ENCODE results near the gene NLN. TPM values are rescaled to one million over a fixed set of nuclear protein-coding genes. Genes with fewer than 3 reads are reported as not detected.
"Not testable (repeated sequence)": the region's sequence is repeated elsewhere in the genome, so short reads cannot be mapped to it uniquely, and the experiment has no call there.

The NLN gene
- total RNA-seq, 1 donor from 2014 or later, result 17.2 TPM

- no peak for DNase-seq (ENCODE audit: low spot score)
- intact Hi-C loops (cut with DNase I), result no loop called here
These were observed 132.9 kb downstream of the NLN start for GRCh38 chr5:65854925-65855324.

GRCh38 chr5:65855766-65856315, 133.8 kb downstream of the NLN start:
- intact Hi-C loops (cut with DNase I), result no loop called here
- no peak for DNase-seq (ENCODE audit: low spot score)

- DNase-seq (ENCODE audit: low spot score), result no peak
- intact Hi-C loops (cut with DNase I), result no loop called here
These were observed 134.5 kb downstream of the NLN start for GRCh38 chr5:65856520-65856919.

GRCh38 chr5:65858316-65858715, 136.3 kb downstream of the NLN start:
- DNase-seq (ENCODE audit: low spot score), result no peak
- intact Hi-C loops (cut with DNase I), result no loop called here

- intact Hi-C loops (cut with DNase I), result no loop called here
- no peak for DNase-seq (ENCODE audit: low spot score)
These were observed 139.8 kb downstream of the NLN start for GRCh38 chr5:65861830-65862241.

- no peak for DNase-seq (ENCODE audit: low spot score)
- intact Hi-C loops (cut with DNase I), result no loop called here
These were observed 140.4 kb downstream of the NLN start for GRCh38 chr5:65862384-65862783.

GRCh38 chr5:65863747-65864146, 141.7 kb downstream of the NLN start:
- no peak for DNase-seq (ENCODE audit: low spot score)
- intact Hi-C loops (cut with DNase I), result no loop called here

- no peak for DNase-seq (ENCODE audit: low spot score)
- intact Hi-C loops (cut with DNase I), result no loop called here
These were observed 145.0 kb downstream of the NLN start for GRCh38 chr5:65866837-65867521.

GRCh38 chr5:65867542-65868195, 145.7 kb downstream of the NLN start:
- intact Hi-C loops (cut with DNase I), result no loop called here
- no peak for DNase-seq (ENCODE audit: low spot score)

GRCh38 chr5:65868509-65868908, 146.5 kb downstream of the NLN start:
- intact Hi-C loops (cut with DNase I), result no loop called here
- DNase-seq (ENCODE audit: low spot score), result no peak

GRCh38 chr5:65871182-65871581, 149.2 kb downstream of the NLN start:
- no peak for DNase-seq (ENCODE audit: low spot score)
- intact Hi-C loops (cut with DNase I), result no loop called here

- DNase-seq (ENCODE audit: low spot score); intact Hi-C loops (cut with DNase I): not testable (repeated sequence)
These were observed 149.8 kb downstream of the NLN start for GRCh38 chr5:65871776-65872175.

- no peak for DNase-seq (ENCODE audit: low spot score)
- intact Hi-C loops (cut with DNase I), result no loop called here
These were observed 151.3 kb downstream of the NLN start for GRCh38 chr5:65873181-65873750.

- intact Hi-C loops (cut with DNase I), result no loop called here
- no peak for DNase-seq (ENCODE audit: low spot score)
These were observed 152.2 kb downstream of the NLN start for GRCh38 chr5:65874241-65874640.

GRCh38 chr5:65876496-65876895, 154.5 kb downstream of the NLN start:
- DNase-seq (ENCODE audit: low spot score), result no peak
- intact Hi-C loops (cut with DNase I), result no loop called here

- intact Hi-C loops (cut with DNase I), result no loop called here
- DNase-seq (ENCODE audit: low spot score), result no peak
These were observed 155.0 kb downstream of the NLN start for GRCh38 chr5:65876970-65877369.

Other genes starting within 250 kb of the NLN start
- gene ADAMTS6, start 240.3 kb upstream of the NLN start, total RNA-seq, result 1.9 TPM
- 0.73 TPM for gene CENPK, start 159.0 kb upstream of the NLN start, total RNA-seq
- 19.3 TPM for gene PPWD1, start 158.9 kb upstream of the NLN start, total RNA-seq
- gene TRIM23, start 97.9 kb upstream of the NLN start, total RNA-seq, result 18.5 TPM
- gene SHLD3, start 97.2 kb upstream of the NLN start, total RNA-seq, result 1.7 TPM
- gene TRAPPC13, start 97.2 kb upstream of the NLN start, total RNA-seq, result 18.9 TPM
- gene SGTB, start 96 bp upstream of the NLN start, total RNA-seq, result 9.5 TPM
- gene ERBIN, start 204.4 kb downstream of the NLN start, total RNA-seq, result 55.8 TPM

Data from cardiac septum (tissue), 1 donor.